GM23338 (cell line): ENCODE data around the gene ATP9B. TPM values are rescaled to one million over a fixed set of nuclear protein-coding genes. Genes with fewer than 3 reads are reported as not detected.

Experiments
- ATAC-seq: fragments of 200-7000 bp; cut with Tn5 transposase; 3 replicates; pipeline ENCODE4 v1.9.1; 2020
- DNase-seq: peaks from one replicate; pipeline ENCODE4 v3.0.0-alpha.2; 2015; ENCODE audit warnings: low spot score
- H2AFZ ChIP-seq: fragments of 200-600 bp; sonication (generic); 2 replicates; pipeline ENCODE4 v1.8.0; 2016; ENCODE audit warnings: antibody characterized with exemption, mild to moderate bottlenecking, moderate library complexity
- H3F3A ChIP-seq: fragments of 200-600 bp; sonication (generic); replicated peaks from 2 replicates; pipeline ENCODE4 v1.8.0; 2017; ENCODE audit warnings: antibody characterized with exemption, mixed run types, low read depth
- H3K27ac ChIP-seq: fragments of 200-600 bp; sonication (generic); 2 replicates; pipeline ENCODE4 v1.6.1; 2016; ENCODE audit warnings: low read depth
- H3K27me3 ChIP-seq: fragments of 200-600 bp; sonication (generic); 2 replicates; pipeline ENCODE4 v1.8.0; 2016; ENCODE audit warnings: mild to moderate bottlenecking, mixed run types, moderate library complexity; ENCODE audit not compliant: insufficient read depth
- H3K36me3 ChIP-seq: fragments of 200-600 bp; sonication (generic); 2 replicates; pipeline ENCODE4 v1.8.0; 2016; ENCODE audit warnings: mild to moderate bottlenecking; ENCODE audit not compliant: insufficient read depth
- H3K4me1 ChIP-seq: fragments of 200-600 bp; sonication (generic); 2 replicates; pipeline ENCODE4 v1.8.0; 2016; ENCODE audit warnings: mild to moderate bottlenecking, moderate library complexity; ENCODE audit not compliant: insufficient read depth
- H3K4me2 ChIP-seq: fragments of 200-600 bp; sonication (generic); 2 replicates; pipeline ENCODE4 v1.7.1; 2017; ENCODE audit warnings: mixed run types
- H3K4me3 ChIP-seq: fragments of 200-600 bp; sonication (generic); 2 replicates; pipeline ENCODE4 v1.6.1; 2016; ENCODE audit warnings: mixed run types
- H3K79me2 ChIP-seq: fragments of 200-600 bp; sonication (generic); replicated peaks from 2 replicates; pipeline ENCODE4 v1.8.0; 2017; ENCODE audit warnings: mild to moderate bottlenecking; ENCODE audit not compliant: insufficient read depth
- H3K9me2 ChIP-seq: fragments of 200-600 bp; sonication (generic); 2 replicates; pipeline ENCODE4 v1.8.0; 2017; ENCODE audit not compliant: insufficient read depth
- H4K20me1 ChIP-seq: fragments of 200-600 bp; sonication (generic); replicated peaks from 2 replicates; pipeline ENCODE4 v1.8.0; 2017; ENCODE audit warnings: mild to moderate bottlenecking; ENCODE audit not compliant: insufficient read depth
- H3K27ac Mint-ChIP-seq: 2 replicates; pipeline ENCODE4 v1.8.0; 2020; ENCODE audit warnings: inconsistent platforms, mild to moderate bottlenecking, moderate library complexity, mixed read lengths
- H3K27me3 Mint-ChIP-seq: 3 replicates; pipeline ENCODE4 v1.8.0; 2022; ENCODE audit warnings: low read depth, mild to moderate bottlenecking, moderate library complexity, mixed read lengths, inconsistent platforms; ENCODE audit not compliant: insufficient read depth, poor library complexity
- H3K36me3 Mint-ChIP-seq: 3 replicates; pipeline ENCODE4 v1.8.0; 2021; ENCODE audit warnings: low read depth, mild to moderate bottlenecking, inconsistent platforms, moderate library complexity, mixed read lengths
- H3K4me1 Mint-ChIP-seq: 3 replicates; pipeline ENCODE4 v1.8.0; 2020; ENCODE audit warnings: mild to moderate bottlenecking, inconsistent platforms, mixed read lengths
- H3K4me3 Mint-ChIP-seq: 3 replicates; pipeline ENCODE4 v1.8.0; 2021; ENCODE audit warnings: moderate library complexity, mild to moderate bottlenecking, inconsistent platforms, mixed read lengths
- H3K9me3 Mint-ChIP-seq: 3 replicates; pipeline ENCODE4 v1.8.0; 2020; ENCODE audit warnings: moderate library complexity, mild to moderate bottlenecking, inconsistent platforms, mixed read lengths
- ETS1 ChIP-seq: IDR thresholded peaks from 2 replicates; pipeline ENCODE4 v1.6.1; 2016; ENCODE audit warnings: antibody characterized with exemption
- EZH2phosphoT487 ChIP-seq: fragments of 200-600 bp; sonication (generic); IDR thresholded peaks from one replicate; pipeline ENCODE4 v1.8.1; 2018; ENCODE audit warnings: antibody characterized with exemption; ENCODE audit not compliant: unreplicated experiment
- POLR2AphosphoS5 ChIP-seq: IDR thresholded peaks from 2 replicates; pipeline ENCODE4 v1.6.1; 2016; ENCODE audit warnings: antibody characterized with exemption, low read depth
- STAT1 ChIP-seq: IDR thresholded peaks from one replicate; pipeline ENCODE4 v1.6.1; 2016; ENCODE audit warnings: antibody characterized with exemption; ENCODE audit not compliant: unreplicated experiment
- ZNF114 ChIP-seq: fragments of 250-450 bp; sonication (Bioruptor Pico); IDR thresholded peaks from 2 replicates; pipeline ENCODE4 v1.5.0; 2020; ENCODE audit warnings: mild to moderate bottlenecking, moderate library complexity
- ZNF331 ChIP-seq: fragments of 250-450 bp; sonication (Bioruptor Pico); IDR thresholded peaks from 2 replicates; pipeline ENCODE4 v1.5.0; 2020; ENCODE audit warnings: low read depth, mild to moderate bottlenecking, moderate library complexity
- polyA plus RNA-seq: library from polyadenylated mRNA; unstranded; fragments of >200 nt; fragmentation: Nextera tagmentation; extraction: Ambion mirVana; gene quantifications from 2 replicates; pipeline ENCODE4 v1.2.1, GENCODE V29; 2016
- total RNA-seq: library from RNA; depleted of rRNA; stranded (reverse); fragments of >200 nt; shearing (Covaris generic); gene quantifications from 2 replicates; pipeline ENCODE4 v1.2.3, GENCODE V29; 2014
- TF ChIP-seq, protein P1 (sequence below): IDR thresholded peaks from one replicate; pipeline ENCODE4 v1.6.1; 2018; ENCODE audit warnings: antibody characterized with exemption; ENCODE audit not compliant: unreplicated experiment

The ATP9B gene
- total and polyA plus RNA-seq, 2 experiments from 2014 or later: 14.2 to 25.6 TPM

- no peak overlapping the region for H3K4me3 ChIP-seq
- H3K79me2 ChIP-seq: no peaks in the 10 kb centered on the region
- H3K9me2 ChIP-seq: no peaks in the 10 kb centered on the region
- no peak overlapping the region for H3K4me3 Mint-ChIP-seq
- no peak overlapping the region for H3K27ac Mint-ChIP-seq
- ATAC-seq: no peak
- H3K27me3 Mint-ChIP-seq: peaks cover 16% of the 10 kb centered on the region
- H3K36me3 Mint-ChIP-seq: no peaks in the 10 kb centered on the region
- H4K20me1 ChIP-seq: no peaks in the 10 kb centered on the region
- H2AFZ ChIP-seq: no peak overlapping the region
- peaks cover 9% of the 10 kb centered on the region; the same call in 2 of the 3 replicates for H3K4me1 Mint-ChIP-seq
- no peaks in the 10 kb centered on the region for H3F3A ChIP-seq
- no peak overlapping the region for H3K27ac ChIP-seq
- no peak for DNase-seq
- TF ChIP-seq, protein P1, sequence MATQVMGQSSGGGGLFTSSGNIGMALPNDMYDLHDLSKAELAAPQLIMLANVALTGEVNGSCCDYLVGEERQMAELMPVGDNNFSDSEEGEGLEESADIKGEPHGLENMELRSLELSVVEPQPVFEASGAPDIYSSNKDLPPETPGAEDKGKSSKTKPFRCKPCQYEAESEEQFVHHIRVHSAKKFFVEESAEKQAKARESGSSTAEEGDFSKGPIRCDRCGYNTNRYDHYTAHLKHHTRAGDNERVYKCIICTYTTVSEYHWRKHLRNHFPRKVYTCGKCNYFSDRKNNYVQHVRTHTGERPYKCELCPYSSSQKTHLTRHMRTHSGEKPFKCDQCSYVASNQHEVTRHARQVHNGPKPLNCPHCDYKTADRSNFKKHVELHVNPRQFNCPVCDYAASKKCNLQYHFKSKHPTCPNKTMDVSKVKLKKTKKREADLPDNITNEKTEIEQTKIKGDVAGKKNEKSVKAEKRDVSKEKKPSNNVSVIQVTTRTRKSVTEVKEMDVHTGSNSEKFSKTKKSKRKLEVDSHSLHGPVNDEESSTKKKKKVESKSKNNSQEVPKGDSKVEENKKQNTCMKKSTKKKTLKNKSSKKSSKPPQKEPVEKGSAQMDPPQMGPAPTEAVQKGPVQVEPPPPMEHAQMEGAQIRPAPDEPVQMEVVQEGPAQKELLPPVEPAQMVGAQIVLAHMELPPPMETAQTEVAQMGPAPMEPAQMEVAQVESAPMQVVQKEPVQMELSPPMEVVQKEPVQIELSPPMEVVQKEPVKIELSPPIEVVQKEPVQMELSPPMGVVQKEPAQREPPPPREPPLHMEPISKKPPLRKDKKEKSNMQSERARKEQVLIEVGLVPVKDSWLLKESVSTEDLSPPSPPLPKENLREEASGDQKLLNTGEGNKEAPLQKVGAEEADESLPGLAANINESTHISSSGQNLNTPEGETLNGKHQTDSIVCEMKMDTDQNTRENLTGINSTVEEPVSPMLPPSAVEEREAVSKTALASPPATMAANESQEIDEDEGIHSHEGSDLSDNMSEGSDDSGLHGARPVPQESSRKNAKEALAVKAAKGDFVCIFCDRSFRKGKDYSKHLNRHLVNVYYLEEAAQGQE: no peak
- no peak for TF ChIP-seq STAT1
- TF ChIP-seq ZNF331 (CRISPR knock-in tag): no peak
- no peak for TF ChIP-seq ETS1
- TF ChIP-seq ZNF114 (CRISPR knock-in tag): no peak
- no peaks in the 10 kb centered on the region for H3K9me3 Mint-ChIP-seq
- no peak overlapping the region for H3K4me2 ChIP-seq
- H3K36me3 ChIP-seq: no peaks in the 10 kb centered on the region
- H3K4me1 ChIP-seq: no peaks in the 10 kb centered on the region
- peaks cover 7% of the 10 kb centered on the region; the same call in 1 of the 2 replicates for H3K27me3 ChIP-seq
Measured at GRCh38 chr18:79384834-79385233, 315.6 kb downstream of the ATP9B start.

DNA sequence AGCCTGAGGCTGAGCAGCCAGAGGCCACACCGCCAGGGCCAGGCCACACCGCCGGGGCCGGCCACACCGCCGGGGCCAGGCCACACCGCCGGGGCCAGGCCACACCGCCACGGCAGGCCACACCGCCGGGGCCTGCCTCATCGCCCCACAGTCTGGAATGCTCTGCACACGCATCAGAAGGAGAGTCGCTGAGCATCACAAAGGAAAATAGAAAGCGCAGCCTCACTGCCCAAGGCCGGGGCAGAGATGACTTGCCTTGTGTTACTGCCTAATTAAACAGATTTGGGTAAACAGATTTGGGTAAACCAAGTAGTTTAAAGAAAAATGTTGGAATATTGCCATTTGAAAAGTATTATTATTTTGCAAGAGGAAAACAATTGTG lies 316.1 kb downstream of the ATP9B start:
- peaks cover 12% of the 10 kb centered on the region for H3K27me3 ChIP-seq
- TF ChIP-seq POLR2AphosphoS5 (no peak), EZH2phosphoT487 (no peak), STAT1 (no peak)
- TF ChIP-seq, protein P1: no peak

More for the DNA sequence above, 316.1 kb downstream of the ATP9B start:
- H2AFZ ChIP-seq: no peak overlapping the region
- Mint-ChIP-seq H3K4me1 (peaks cover 9% of the 10 kb centered on the region; the same call in 2 of the 3 replicates), H3K9me3 (no peaks in the 10 kb centered on the region), H3K27me3 (peaks cover 16% of the 10 kb centered on the region), H3K27ac (no peak overlapping the region), H3K36me3 (no peaks in the 10 kb centered on the region), H3K4me3 (no peak overlapping the region)
- H3K4me2 ChIP-seq: no peak overlapping the region
- H3F3A ChIP-seq: no peaks in the 10 kb centered on the region
- ATAC-seq (no peak; the same call in 2 of the 3 replicates), DNase-seq (no peak)
- H3K36me3 ChIP-seq: no peaks in the 10 kb centered on the region
- no peaks in the 10 kb centered on the region for H3K9me2 ChIP-seq
- H3K27ac ChIP-seq: no peak overlapping the region
- no peaks in the 10 kb centered on the region for H3K4me1 ChIP-seq
- H3K4me3 ChIP-seq: no peak overlapping the region
- no peaks in the 10 kb centered on the region for H3K79me2 ChIP-seq
- no peaks in the 10 kb centered on the region for H4K20me1 ChIP-seq
